ENCODE measurements around the gene ZNF341.

The ZNF341 gene

DNA sequence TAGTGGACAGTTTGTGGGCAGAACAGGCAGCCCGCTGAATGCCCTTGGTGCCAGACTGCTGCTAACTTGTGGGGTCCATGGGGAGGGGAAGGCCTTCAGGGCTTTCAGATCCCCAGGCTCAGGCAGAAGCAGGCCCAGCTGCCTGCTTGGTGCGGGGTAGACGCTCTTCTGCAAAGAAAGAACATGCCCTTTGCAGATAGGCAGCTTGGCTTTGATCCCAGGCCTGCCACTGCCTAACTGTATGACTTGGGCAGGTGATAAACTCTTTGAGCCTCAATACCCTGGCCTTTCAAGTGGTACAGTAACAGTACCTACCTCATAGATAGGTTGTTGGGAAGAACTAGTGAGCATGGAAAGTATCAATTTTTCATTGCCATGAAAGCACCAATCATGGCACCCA is 107.8 kb downstream of the ZNF341 start:
- no peak for DNase-seq (ENCODE audit: low spot score in 2 of 2)
- in situ Hi-C loops (cut with MboI; ENCODE audit: low sequenced_read_pairs): no loop called here

DNA sequence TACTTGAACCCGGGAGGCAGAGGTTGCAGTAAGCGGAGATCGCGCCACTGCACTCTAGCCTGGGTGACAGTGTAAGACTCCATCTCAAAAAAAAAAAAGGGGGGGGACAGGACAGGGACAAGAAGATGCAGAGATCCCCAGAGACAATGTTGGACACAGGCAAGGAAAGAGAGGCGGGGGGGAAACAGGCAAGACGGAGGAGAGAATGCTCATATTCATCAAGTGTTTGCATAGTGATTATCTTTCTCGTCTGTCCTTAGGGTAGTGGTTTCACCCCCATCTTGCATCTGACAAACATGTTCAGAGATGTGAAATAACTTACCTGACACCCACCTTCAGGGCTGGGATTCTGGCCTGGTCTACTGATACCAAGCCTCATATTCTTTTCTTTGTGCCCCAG is 108.4 kb downstream of the ZNF341 start:
- DNase-seq (ENCODE audit: low spot score in 2 of 2): no peak
- Histone ChIP-seq H3K27me3 (ENCODE audit: low read depth) (no peaks in the 10 kb centered on the region), H3K4me3 (no peak overlapping the region), H3K4me1 (peaks cover 9% of the 10 kb centered on the region), H3K36me3 (replicated peaks) (no peaks in the 10 kb centered on the region), H3K9me3 (0 out of 2 replicates have a peak, but pooled peaks cover 2% of the 10 kb centered on the region)
- in situ Hi-C loops (cut with MboI; ENCODE audit: low sequenced_read_pairs): no loop called here

More for the DNA sequence above, 107.8 kb downstream of the ZNF341 start:
- Histone ChIP-seq H3K36me3 (replicated peaks) (no peaks in the 10 kb centered on the region), H3K4me1 (peaks cover 9% of the 10 kb centered on the region), H3K4me3 (no peak overlapping the region), H3K9me3 (0 out of 2 replicates have a peak, but pooled peaks cover 2% of the 10 kb centered on the region), H3K27me3 (ENCODE audit: low read depth) (no peaks in the 10 kb centered on the region)

DNA sequence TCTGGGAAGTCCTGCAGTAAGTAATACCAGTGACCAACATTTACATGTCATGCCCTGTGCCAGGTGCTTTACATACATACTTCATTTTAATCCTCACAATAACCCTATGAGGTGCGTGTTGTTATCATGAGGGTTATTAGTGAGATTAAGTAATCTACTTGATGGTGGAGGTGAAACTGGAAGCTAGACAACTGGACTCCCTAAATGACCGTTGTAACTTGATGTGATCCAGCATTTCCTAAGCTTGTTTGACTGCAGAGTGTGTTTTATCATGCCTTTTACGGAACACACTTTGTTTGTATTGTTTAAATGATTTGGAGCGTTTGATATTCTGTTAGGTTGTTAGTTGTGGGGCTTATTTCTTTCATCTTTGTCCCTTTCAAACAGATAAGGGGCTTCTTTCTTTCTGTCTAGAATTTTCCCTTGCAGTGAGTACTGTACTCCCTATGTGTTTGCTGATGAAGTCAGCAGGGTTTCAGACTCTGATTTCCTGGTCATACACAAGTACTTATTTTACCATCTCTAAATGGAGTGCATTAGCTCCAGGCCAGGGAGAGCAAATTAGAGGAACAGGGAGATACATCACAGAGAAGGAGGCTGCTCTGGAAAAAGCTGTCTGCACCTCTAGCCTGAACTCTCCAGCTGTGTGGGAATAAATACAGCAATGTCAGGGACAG is 109.1 kb downstream of the ZNF341 start:
- 0 out of 2 replicates have a peak, but pooled peaks cover 2% of the 10 kb centered on the region for H3K9me3 ChIP-seq
- no peaks in the 10 kb centered on the region for H3K27me3 ChIP-seq (ENCODE audit: low read depth)
- H3K4me3 ChIP-seq: no peak overlapping the region
- in situ Hi-C loops (cut with MboI; ENCODE audit: low sequenced_read_pairs): no loop called here
- H3K4me1 ChIP-seq: peaks cover 15% of the 10 kb centered on the region
- DNase-seq (ENCODE audit: low spot score in 2 of 2): no peak
- no peaks in the 10 kb centered on the region for H3K36me3 ChIP-seq (replicated peaks)

DNA sequence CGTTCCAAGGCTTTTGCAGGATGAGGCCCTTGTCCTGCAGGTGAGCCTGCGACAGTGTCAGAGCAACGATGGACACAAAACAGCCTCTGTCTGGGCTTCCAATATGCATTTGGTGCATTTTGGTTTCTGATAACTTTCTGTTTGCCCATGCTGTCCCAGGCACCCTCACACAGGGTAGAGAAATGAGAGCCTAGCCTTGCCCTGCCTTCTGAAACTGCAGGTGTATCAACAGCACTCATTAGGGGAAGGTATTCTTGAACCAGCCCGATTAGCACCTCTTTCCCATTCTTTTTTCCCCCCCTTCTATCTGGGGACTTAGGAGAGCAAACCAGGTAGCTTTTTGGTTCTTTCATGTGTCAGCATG is 109.6 kb downstream of the ZNF341 start:
- DNase-seq (ENCODE audit: low spot score in 2 of 2): no peak
- Histone ChIP-seq H3K27me3 (ENCODE audit: low read depth) (no peaks in the 10 kb centered on the region), H3K4me3 (no peak overlapping the region), H3K9me3 (no peaks in the 10 kb centered on the region), H3K36me3 (replicated peaks) (no peaks in the 10 kb centered on the region), H3K4me1 (peaks cover 20% of the 10 kb centered on the region)
- in situ Hi-C loops (cut with MboI; ENCODE audit: low sequenced_read_pairs): no loop called here
